AG09309 (cell line): ENCODE measurements around the gene SHISA8.

Experiments
- DNase-seq: peaks from one replicate; pipeline ENCODE4 v3.0.0-alpha.2; 2010; ENCODE audit warnings: low read depth
- H3K4me3 ChIP-seq: 2 replicates; pipeline ENCODE4 v1.5.1; 2011; ENCODE audit warnings: mild to moderate bottlenecking, low read depth, low read length, moderate library complexity; ENCODE audit not compliant: control insufficient read depth
- CTCF ChIP-seq: IDR thresholded peaks from 2 replicates; pipeline ENCODE4 v1.5.1; 2011; ENCODE audit warnings: mild to moderate bottlenecking, low read depth, low read length, inconsistent platforms; ENCODE audit not compliant: insufficient read depth, control insufficient read depth; ENCODE audit errors: missing control alignments

SHISA8 gene

GRCh38 chr22:41940832-41941765 lies 26.2 kb upstream of the SHISA8 start:
- peak; percentile 91 for TF ChIP-seq CTCF
- H3K4me3 ChIP-seq: no peak overlapping the region
- peak; percentile 79 for DNase-seq

- H3K4me3 ChIP-seq: no peak overlapping the region
- TF ChIP-seq CTCF: no peak
- no peak for DNase-seq
Observed at GRCh38 chr22:41939981-41940831, 25.3 kb upstream of the SHISA8 start.

- H3K4me3 ChIP-seq: no peak overlapping the region
- TF ChIP-seq CTCF: no peak
- DNase-seq: no peak
Observed at GRCh38 chr22:41936894-41937169, 22.0 kb upstream of the SHISA8 start.

GRCh38 chr22:41935509-41935908 lies 20.6 kb upstream of the SHISA8 start:
- no peak for DNase-seq
- H3K4me3 ChIP-seq: no peak overlapping the region
- no peak for TF ChIP-seq CTCF

GRCh38 chr22:41935015-41935351 lies 20.1 kb upstream of the SHISA8 start:
- DNase-seq: no peak
- H3K4me3 ChIP-seq: no peak overlapping the region
- TF ChIP-seq CTCF: no peak

GRCh38 chr22:41934284-41935014 lies 19.6 kb upstream of the SHISA8 start:
- no peak overlapping the region for H3K4me3 ChIP-seq
- DNase-seq: no peak
- TF ChIP-seq CTCF: no peak
